Medulla oblongata (tissue), 1 donor: ENCODE results near the gene FBXW5.
A peak's percentile ranks its signal among the peaks of the same experiment; 100 is the strongest.

ENCODE experiments used
- DNase-seq: peaks from one replicate; pipeline ENCODE4 v3.0.0-alpha.2; 2015; ENCODE audit errors: extremely low spot score

FBXW5 gene, protein sequence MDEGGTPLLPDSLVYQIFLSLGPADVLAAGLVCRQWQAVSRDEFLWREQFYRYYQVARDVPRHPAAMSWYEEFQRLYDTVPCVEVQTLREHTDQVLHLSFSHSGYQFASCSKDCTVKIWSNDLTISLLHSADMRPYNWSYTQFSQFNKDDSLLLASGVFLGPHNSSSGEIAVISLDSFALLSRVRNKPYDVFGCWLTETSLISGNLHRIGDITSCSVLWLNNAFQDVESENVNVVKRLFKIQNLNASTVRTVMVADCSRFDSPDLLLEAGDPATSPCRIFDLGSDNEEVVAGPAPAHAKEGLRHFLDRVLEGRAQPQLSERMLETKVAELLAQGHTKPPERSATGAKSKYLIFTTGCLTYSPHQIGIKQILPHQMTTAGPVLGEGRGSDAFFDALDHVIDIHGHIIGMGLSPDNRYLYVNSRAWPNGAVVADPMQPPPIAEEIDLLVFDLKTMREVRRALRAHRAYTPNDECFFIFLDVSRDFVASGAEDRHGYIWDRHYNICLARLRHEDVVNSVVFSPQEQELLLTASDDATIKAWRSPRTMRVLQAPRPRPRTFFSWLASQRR

GRCh38 chr9:136944519-136945332 is at the start of gene FBXW5, which contains the start of gene C8G:
TSS of gene FBXW5 (minus strand) at chr9:136944738. CDS start at chr9:136944083, 655 bp downstream.
TSS of gene C8G (plus strand) at chr9:136945243. CDS start at chr9:136945321, 78 bp downstream.
- DNase-seq, result peak; percentile 96

- DNase-seq, result no peak
Observed at GRCh38 chr9:136992819-136993369, 48.4 kb upstream of the FBXW5 start.

DNA sequence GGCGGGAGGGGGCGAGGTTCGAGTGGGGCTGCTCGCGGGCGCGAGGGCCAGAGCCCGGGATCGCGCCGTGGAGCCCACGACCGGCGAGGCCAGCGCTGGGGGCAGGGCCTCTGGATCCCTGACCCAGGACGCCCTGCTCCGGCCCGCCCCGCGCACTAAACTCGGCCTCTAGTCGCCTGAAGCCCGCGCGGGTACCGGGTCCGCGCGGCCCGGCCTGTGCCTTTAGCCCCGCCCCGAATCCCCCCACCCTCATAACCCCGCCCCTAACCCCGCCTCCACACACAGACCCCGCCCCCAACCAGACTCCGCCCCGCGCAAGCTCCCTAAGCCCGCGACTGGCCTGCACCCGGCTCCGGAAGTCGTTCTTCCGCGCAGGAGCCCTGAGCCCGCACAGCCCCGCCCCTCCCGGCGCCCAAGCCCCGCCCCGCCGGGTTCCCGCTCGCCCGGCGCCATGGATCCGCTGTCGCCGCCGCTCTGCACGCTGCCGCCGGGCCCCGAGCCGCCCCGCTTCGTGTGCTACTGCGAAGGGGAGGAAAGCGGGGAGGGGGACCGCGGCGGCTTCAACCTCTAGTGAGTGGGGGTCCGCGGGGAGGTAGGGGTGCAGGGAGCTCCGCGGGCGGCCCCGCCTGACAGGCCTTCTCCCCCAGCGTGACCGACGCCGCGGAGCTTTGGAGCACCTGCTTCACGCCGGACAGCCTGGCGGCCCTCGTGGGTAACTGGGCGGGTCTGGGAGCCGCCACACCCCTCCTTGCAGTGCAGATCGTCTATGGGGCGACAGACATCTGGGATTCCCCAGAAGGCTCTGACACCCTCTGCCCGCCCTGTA is 47.7 kb upstream of the FBXW5 start, which contains the start of gene PAXX:
PAXX (plus strand) TSS at position 430 of the 826 bp plus-strand sequence; CDS start at position 452, 22 bp downstream.
- peak; percentile 90 for DNase-seq

GRCh38 chr9:136990242-136990911 is 45.8 kb upstream of the FBXW5 start:
- no peak for DNase-seq

DNA sequence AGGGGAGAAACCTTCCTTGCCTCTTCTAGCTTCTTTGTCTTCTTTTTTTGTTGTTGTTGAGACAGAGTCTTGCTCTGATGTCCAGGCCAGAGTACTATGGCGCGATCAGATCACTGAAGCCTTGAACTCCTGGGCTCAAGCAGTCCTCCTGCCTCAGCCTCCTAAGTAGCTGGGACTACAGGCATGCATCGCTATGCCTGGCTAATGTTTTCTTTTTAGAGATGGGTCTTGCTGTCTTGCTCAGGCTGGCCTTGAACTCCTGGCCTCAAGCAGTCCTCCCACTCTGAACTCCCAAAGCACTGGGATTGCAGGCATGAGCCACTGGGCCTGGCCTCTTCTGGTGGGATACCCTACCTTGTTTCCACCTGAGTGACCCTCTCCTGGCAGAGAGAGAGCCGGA is 44.3 kb upstream of the FBXW5 start:
- no peak for DNase-seq

GRCh38 chr9:136985853-136986252 is 41.3 kb upstream of the FBXW5 start:
- DNase-seq, result no peak

DNA sequence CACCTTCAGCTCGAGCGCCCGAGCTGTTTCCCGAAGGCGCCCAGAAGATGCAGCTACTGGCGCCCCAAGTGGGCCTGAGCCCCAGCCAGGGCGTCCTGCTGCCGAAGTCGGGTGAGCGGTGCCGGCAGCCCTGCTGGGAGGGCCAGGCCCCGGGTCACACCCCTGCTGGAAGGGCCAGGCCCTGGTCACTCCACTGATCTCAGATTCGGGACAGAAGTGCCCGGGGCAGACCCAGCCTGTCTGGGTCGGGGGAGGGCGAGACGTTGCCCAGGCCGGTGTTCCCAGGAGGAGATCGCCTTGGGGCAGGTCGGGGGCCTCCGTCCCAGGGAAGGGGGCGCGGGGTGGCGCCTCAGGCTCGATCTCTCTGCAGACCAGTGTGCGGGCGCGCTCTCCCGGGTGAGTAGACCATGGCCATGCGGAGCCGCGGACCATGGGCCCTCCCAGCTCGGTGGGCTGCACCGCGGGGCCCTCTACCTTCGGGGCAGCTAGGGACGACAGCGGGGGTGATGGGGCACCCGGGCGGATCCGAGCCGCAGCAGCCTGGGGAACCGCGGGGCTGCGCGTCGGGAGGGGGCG is 40.6 kb upstream of the FBXW5 start:
- peak; percentile 13 for DNase-seq

GRCh38 chr9:136984464-136985026 is 40.0 kb upstream of the FBXW5 start:
- peak; percentile 17 for DNase-seq

GRCh38 chr9:136983656-136984314 is 39.2 kb upstream of the FBXW5 start:
- peak; percentile 48 for DNase-seq

DNA sequence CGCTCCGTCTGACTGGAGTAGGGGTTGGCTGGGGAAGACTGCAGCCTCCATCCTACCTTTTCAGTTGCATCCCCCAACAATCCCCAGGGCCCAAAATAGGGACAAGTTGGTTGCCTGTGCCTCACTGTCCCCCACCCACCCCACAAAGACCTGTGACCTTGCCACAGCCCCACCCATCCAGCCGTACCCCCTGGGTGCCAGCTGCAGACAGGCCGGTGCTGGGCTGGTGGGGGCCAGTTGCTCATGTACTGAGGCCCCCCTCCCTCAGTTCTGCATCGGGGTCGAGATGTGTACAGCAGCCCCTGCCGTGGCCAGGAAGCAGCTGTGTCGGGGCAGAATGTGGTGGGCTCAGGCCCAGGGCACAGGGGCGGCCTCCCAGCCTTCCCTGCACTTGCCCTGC is 38.6 kb upstream of the FBXW5 start:
- peak; percentile 43 for DNase-seq

DNA sequence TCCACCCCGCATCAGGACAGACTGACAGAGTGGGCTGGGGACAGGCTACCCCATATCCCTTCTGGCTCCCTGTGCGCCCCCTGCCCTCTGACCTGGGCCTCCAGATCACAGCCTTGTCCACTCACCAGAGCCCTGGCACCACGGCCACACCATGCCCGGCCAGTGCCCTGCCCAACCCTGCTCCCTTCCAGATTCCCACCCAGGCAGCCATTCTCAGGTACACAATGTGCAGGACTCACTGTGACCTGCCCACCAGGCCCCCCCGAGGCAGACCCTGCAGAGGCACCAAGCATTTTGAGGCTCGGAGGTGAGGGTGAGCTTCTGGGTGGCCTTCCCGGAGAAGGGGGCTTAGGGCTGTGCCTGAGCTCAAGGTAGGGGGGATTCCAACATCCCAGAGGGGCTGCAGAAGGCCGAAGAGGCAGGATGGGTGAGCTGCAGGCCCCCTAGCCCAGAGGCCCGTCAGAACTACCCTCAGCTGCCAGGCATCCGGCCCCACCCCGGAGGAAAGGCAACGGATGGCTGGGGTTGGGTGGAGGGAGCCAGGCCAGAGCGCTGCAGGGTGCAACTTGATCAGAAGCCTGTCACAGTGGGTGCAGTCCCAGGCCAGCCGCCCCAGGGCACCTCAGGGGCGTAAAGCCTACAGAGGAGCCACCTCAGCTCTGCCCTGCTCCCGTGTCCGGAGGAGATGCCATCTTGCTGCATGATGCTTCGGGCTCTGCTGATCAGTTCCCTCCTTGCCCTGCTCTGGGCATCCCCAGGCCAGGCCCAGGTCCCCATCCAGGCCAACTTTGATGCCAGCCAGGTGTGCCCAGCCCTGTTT is 37.9 kb upstream of the FBXW5 start, which contains the start of gene LCNL1:
LCNL1 (plus strand) TSS at position 762 of the 820 bp plus-strand sequence. CDS start 594 bp downstream, outside the sequence.
- peak; percentile 69 for DNase-seq

DNA sequence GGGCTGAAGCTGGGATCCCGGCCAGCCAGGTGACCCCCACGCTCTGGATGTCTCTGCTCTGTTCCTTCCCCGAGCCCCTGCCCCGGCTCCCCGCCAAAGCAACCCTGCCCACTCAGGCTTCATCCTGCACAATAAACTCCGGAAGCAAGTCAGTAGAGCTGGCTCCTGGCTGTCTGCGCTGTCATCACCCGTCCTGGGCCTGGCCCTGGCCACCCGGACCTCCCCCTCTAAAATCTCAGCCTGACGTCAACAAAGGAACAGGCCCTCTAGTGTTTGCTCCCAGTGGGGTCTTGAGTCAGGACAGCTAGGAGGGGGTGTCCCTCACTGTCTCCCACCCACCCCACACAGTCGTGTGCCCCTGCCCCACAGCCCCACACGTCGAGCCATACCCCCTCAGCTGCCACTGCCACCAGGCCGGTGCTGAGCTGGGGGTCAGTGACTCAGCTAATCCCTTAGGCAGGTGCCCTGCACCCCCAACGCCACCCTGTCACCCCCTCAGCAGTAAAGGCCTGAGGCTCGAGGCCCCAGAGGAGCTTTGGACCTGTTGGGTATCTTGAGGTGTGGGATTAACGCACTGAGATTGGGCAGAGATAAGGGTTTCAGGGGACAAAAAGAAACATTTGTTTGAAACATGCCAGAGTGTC is 37.2 kb upstream of the FBXW5 start:
- DNase-seq, result peak; percentile 82

- peak; percentile 31 for DNase-seq
Observed at GRCh38 chr9:136980669-136981478, 36.3 kb upstream of the FBXW5 start.

DNA sequence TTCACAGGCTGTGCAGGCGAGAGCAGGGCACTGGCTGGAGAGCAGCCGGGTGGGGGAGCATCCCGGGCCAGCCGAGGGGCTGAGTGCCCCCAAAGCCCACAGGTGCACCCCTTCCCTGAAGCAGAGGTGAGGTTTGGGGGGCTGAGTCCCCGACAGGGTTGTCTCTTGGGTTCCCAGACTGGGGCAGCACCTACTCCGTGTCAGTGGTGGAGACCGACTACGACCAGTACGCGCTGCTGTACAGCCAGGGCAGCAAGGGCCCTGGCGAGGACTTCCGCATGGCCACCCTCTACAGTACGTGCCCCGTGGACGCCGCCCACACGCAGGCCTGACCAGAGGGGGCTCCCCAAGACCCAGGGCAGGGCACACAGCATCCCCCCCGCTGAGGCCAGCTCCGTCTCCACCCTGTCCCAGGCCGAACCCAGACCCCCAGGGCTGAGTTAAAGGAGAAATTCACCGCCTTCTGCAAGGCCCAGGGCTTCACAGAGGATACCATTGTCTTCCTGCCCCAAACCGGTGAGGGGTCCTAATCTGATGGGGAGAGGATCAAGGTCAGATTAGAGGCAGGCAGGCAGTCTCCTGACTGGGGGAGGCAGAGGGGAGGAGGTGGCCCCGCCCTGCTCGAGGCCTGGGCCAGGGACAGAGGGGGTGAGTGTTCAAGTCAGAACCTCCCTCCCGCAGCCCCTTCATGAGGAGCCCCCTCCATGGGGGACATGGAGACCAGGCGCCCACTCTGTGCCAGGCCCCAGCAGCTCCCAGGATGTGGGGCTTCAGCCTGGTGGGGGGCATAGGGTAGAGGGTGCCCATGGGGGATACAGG is 35.4 kb upstream of the FBXW5 start:
- peak; percentile 33 for DNase-seq

DNA sequence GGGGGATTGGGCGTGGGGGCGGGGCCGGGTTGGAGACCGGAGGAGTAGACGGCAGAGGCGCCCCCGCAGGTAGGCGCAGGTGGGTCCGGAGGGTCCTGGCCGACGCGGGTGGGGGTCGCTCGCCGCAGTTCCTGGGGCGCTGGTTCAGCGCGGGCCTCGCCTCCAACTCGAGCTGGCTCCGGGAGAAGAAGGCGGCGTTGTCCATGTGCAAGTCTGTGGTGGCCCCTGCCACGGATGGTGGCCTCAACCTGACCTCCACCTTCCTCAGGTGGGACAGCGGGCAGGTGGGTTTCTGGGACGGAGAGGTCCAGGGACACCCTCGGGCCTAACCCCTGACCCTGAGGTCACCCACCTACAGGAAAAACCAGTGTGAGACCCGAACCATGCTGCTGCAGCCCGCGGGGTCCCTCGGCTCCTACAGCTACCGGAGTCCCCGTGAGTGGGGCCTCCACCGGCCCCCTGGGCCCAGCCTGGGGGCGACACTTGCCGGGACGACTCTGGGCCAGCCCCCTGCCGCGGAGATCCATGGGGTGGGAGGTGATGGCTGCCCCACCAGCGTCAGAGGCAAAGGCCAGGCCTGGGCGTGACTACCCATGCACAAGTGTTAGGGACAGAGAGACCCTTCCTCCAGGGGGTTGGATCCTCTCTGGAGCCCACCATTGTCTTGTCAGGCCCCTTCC is 34.5 kb upstream of the FBXW5 start:
- DNase-seq, result no peak
